Kidney epithelial cell (primary cell): ENCODE data around the gene BSG. TPM values are rescaled to one million over a fixed set of nuclear protein-coding genes. Genes with fewer than 3 reads are reported as not detected.
"Not testable (repeated sequence)": the region's sequence is repeated elsewhere in the genome, so short reads cannot be mapped to it uniquely, and the experiment has no call there.

Source experiments
- DNase-seq: peaks from one replicate; pipeline ENCODE4 v3.0.0-alpha.2; 2010; ENCODE audit warnings: low read depth
- H3K27me3 ChIP-seq: 2 replicates; pipeline ENCODE4 v1.6.0; 2011; ENCODE audit warnings: low read length; ENCODE audit not compliant: control insufficient read depth, insufficient read depth
- H3K36me3 ChIP-seq: 2 replicates; pipeline ENCODE4 v1.5.1; 2011; ENCODE audit warnings: low read length; ENCODE audit not compliant: control insufficient read depth, insufficient read depth
- H3K4me3 ChIP-seq: 2 replicates; pipeline ENCODE4 v1.5.1; 2011; ENCODE audit warnings: low read depth, mild to moderate bottlenecking, control low read depth, low read length
- CTCF ChIP-seq: IDR thresholded peaks from 2 replicates; pipeline ENCODE4 v1.5.1; 2011; ENCODE audit warnings: mild to moderate bottlenecking, moderate library complexity, low read length, control low read depth, inconsistent platforms; ENCODE audit not compliant: insufficient read depth, poor library complexity, severe bottlenecking
- total RNA-seq: library from RNA; depleted of rRNA; stranded (reverse); fragments of >200 nt; gene quantifications from 2 replicates; pipeline ENCODE4 v1.2.3, GENCODE V29; 2015

The BSG gene
- total RNA-seq, 1 donor from 2014 or later, result 838 TPM

- no peak for DNase-seq
- Histone ChIP-seq H3K36me3 (no peaks in the 10 kb centered on the region), H3K4me3 (no peak overlapping the region), H3K27me3 (no peaks in the 10 kb centered on the region)
- TF ChIP-seq CTCF, result no peak
Measured at GRCh38 chr19:602391-603301, 30.2 kb downstream of the BSG start.

GRCh38 chr19:603302-603639 is 30.9 kb downstream of the BSG start:
- not testable (repeated sequence) for DNase-seq, H3K36me3 ChIP-seq, H3K4me3 ChIP-seq, H3K27me3 ChIP-seq

- H3K36me3 ChIP-seq, H3K4me3 ChIP-seq, H3K27me3 ChIP-seq, DNase-seq: not testable (repeated sequence)
Measured at GRCh38 chr19:603779-604178, 31.4 kb downstream of the BSG start.

- H3K27me3 ChIP-seq, result no peaks in the 10 kb centered on the region
- no peak for TF ChIP-seq CTCF
- H3K4me3 ChIP-seq, result no peak overlapping the region
- no peak for DNase-seq
- H3K36me3 ChIP-seq, result no peaks in the 10 kb centered on the region
Measured at GRCh38 chr19:604355-604754, 32.0 kb downstream of the BSG start.

- H3K27me3 ChIP-seq, H3K4me3 ChIP-seq, H3K36me3 ChIP-seq, DNase-seq: not testable (repeated sequence)
Measured at GRCh38 chr19:605061-605971, 32.9 kb downstream of the BSG start.

- Histone ChIP-seq H3K27me3 (no peaks in the 10 kb centered on the region), H3K4me3 (no peak overlapping the region), H3K36me3 (no peaks in the 10 kb centered on the region)
- DNase-seq, result no peak
- TF ChIP-seq CTCF, result no peak
Measured at GRCh38 chr19:607301-608154, 35.1 kb downstream of the BSG start.
